BJ (cell line): ENCODE measurements around the gene CCBE1. TPM values are rescaled to one million over a fixed set of nuclear protein-coding genes. Genes with fewer than 3 reads are reported as not detected.

ENCODE experiments used
- CTCF ChIA-PET: fragments of 350-600 bp; formaldehyde crosslinking; extraction: SDS; loops from one replicate; lab custom pipeline; 2021; ENCODE audit warnings: antibody characterized with exemption, inconsistent platforms; lab: Yijun Ruan, JAX
- POLR2A ChIA-PET: fragments of 300-600 bp; sonication (Branson Sonifier 250); formaldehyde crosslinking; extraction: SDS; loops from one replicate; lab custom pipeline; 2021; ENCODE audit warnings: antibody characterized with exemption; lab: Charles Lee
- DNase-seq: peaks from one replicate; pipeline ENCODE4 v3.0.0-alpha.2; 2011; ENCODE audit warnings: low read depth
- H3K27me3 ChIP-seq: 2 replicates; pipeline ENCODE4 v1.6.0; 2011; ENCODE audit warnings: low read length; ENCODE audit not compliant: control insufficient read depth, insufficient read depth
- H3K36me3 ChIP-seq: 2 replicates; pipeline ENCODE4 v1.5.1; 2011; ENCODE audit warnings: low read length; ENCODE audit not compliant: control insufficient read depth, insufficient read depth
- H3K4me3 ChIP-seq: 2 replicates; pipeline ENCODE4 v1.5.1; 2011; ENCODE audit warnings: low read depth, mild to moderate bottlenecking, control low read depth, low read length
- polyA plus RNA-seq: library from polyadenylated mRNA; depleted of rRNA; stranded (reverse); fragments of >200 nt; gene quantifications from 2 replicates; pipeline ENCODE4 v1.2.3, GENCODE V29; 2011
- TF ChIP-seq, protein P1 (sequence below): IDR thresholded peaks from 2 replicates; pipeline ENCODE4 v1.5.1; 2011; ENCODE audit warnings: low read depth, mild to moderate bottlenecking, control low read depth, inconsistent platforms, low read length, moderate library complexity; ENCODE audit not compliant: insufficient read depth

Gene CCBE1
- polyA plus RNA-seq, 1 experiment, result 51.2 TPM

- no peak overlapping the region for H3K4me3 ChIP-seq
- ChIA-PET POLR2A (no interaction called here), CTCF (interaction anchor here (1.0 to 2.1 kb wide), 4 partner anchors 9 to 149 kb away, joined by 3 to 8 read pairs (median 4); no protein-coding TSS in a partner anchor)
- peaks cover 8% of the 10 kb centered on the region for H3K36me3 ChIP-seq
- no peak for DNase-seq
- TF ChIP-seq, protein P1, sequence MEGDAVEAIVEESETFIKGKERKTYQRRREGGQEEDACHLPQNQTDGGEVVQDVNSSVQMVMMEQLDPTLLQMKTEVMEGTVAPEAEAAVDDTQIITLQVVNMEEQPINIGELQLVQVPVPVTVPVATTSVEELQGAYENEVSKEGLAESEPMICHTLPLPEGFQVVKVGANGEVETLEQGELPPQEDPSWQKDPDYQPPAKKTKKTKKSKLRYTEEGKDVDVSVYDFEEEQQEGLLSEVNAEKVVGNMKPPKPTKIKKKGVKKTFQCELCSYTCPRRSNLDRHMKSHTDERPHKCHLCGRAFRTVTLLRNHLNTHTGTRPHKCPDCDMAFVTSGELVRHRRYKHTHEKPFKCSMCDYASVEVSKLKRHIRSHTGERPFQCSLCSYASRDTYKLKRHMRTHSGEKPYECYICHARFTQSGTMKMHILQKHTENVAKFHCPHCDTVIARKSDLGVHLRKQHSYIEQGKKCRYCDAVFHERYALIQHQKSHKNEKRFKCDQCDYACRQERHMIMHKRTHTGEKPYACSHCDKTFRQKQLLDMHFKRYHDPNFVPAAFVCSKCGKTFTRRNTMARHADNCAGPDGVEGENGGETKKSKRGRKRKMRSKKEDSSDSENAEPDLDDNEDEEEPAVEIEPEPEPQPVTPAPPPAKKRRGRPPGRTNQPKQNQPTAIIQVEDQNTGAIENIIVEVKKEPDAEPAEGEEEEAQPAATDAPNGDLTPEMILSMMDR, result no peak
- H3K27me3 ChIP-seq, result no peaks in the 10 kb centered on the region
Measured at GRCh38 chr18:59468821-59469220, 228.4 kb downstream of the CCBE1 start.

DNA sequence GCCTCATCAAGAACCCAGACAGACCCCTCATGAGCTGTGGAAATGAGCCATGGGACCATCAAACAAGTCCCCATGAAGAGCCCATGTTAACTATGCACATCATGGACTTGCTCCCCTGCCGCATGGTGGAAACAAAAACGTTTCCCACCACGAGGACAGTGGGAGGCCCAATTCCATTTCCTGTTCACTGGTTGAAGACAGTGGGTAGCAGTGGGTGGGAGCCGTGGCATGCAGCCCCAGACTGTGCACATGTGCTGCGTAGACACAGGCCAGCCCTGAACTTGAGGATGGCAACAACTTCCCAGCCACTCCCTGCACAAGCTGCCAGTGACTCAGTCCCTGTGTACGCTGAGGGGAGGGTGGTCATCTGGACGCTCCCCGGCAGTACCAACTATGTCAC is 229.7 kb downstream of the CCBE1 start:
- peaks cover 8% of the 10 kb centered on the region for H3K36me3 ChIP-seq
- POLR2A ChIA-PET, result no interaction called here
- CTCF ChIA-PET, result interaction anchor here (2.1 kb wide), 1 partner anchor 8 kb away, joined by 8 read pairs; no protein-coding TSS in a partner anchor
- TF ChIP-seq, protein P1, result no peak
- DNase-seq, result no peak
- no peaks in the 10 kb centered on the region for H3K27me3 ChIP-seq
- no peak overlapping the region for H3K4me3 ChIP-seq

DNA sequence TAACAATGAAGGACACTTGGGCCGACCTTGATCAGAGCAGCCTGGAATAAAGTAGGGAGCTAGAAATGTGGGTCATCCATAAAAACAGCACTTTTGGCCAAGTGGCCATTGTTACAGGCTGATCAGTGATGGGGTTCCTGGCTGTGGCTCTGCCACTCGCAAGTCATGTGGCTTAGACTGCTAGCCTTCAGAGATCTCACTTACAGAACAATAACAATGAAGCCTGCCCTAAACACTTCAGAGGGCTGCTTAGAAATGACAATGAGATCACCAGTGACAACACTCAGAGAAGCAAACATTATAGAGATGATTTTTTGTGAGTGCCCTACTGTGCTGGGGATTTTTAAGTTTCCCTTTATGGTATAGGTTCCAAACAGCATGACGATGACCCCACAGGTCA is 230.2 kb downstream of the CCBE1 start:
- Histone ChIP-seq H3K4me3 (no peak overlapping the region), H3K36me3 (peaks cover 8% of the 10 kb centered on the region), H3K27me3 (no peaks in the 10 kb centered on the region)
- TF ChIP-seq, protein P1, result no peak
- POLR2A ChIA-PET, result no interaction called here
- DNase-seq, result no peak
- CTCF ChIA-PET, result interaction anchor here (2.1 kb wide), 1 partner anchor 7 kb away, joined by 8 read pairs; no protein-coding TSS in a partner anchor

- TF ChIP-seq, protein P1, result no peak
- Histone ChIP-seq H3K36me3 (peaks cover 5% of the 10 kb centered on the region; the same call in 1 of the 2 replicates), H3K27me3 (no peaks in the 10 kb centered on the region), H3K4me3 (no peak overlapping the region)
- DNase-seq, result no peak
- POLR2A ChIA-PET, result no interaction called here
- CTCF ChIA-PET, result interaction anchor here (0.5 to 2.8 kb wide), 3 partner anchors 233 to 358 kb away, joined by 3 to 14 read pairs (median 4); no protein-coding TSS in a partner anchor
Measured at GRCh38 chr18:59464486-59464885, 232.7 kb downstream of the CCBE1 start.

- DNase-seq, result no peak
- TF ChIP-seq, protein P1, result no peak
- H3K4me3 ChIP-seq, result no peak overlapping the region
- ChIA-PET CTCF (interaction anchor here (0.6 to 6.8 kb wide), 7 partner anchors 9 to 362 kb away, joined by 3 to 100 read pairs (median 7); partner anchors contain the start of gene CCBE1), POLR2A (interaction anchor here (0.6 kb wide), 1 partner anchor 10 kb away, joined by 3 read pairs; no protein-coding TSS in a partner anchor)
- H3K27me3 ChIP-seq, result no peaks in the 10 kb centered on the region
- H3K36me3 ChIP-seq, result 0 out of 2 replicates have a peak, but pooled peaks cover 1% of the 10 kb centered on the region
Measured at GRCh38 chr18:59461171-59461570, 236.1 kb downstream of the CCBE1 start.
